Erythroblast (primary cell): ENCODE data around the gene CHST14.

Source experiments
- GATA1 ChIP-seq: IDR thresholded peaks from 2 replicates; pipeline ENCODE4 v1.6.1; 2011; ENCODE audit warnings: low read depth, mild to moderate bottlenecking, control low read depth, low read length, moderate library complexity
- POLR2A ChIP-seq: IDR thresholded peaks from 2 replicates; pipeline ENCODE4 v1.6.1; 2011; ENCODE audit warnings: mild to moderate bottlenecking, low read length

DNA sequence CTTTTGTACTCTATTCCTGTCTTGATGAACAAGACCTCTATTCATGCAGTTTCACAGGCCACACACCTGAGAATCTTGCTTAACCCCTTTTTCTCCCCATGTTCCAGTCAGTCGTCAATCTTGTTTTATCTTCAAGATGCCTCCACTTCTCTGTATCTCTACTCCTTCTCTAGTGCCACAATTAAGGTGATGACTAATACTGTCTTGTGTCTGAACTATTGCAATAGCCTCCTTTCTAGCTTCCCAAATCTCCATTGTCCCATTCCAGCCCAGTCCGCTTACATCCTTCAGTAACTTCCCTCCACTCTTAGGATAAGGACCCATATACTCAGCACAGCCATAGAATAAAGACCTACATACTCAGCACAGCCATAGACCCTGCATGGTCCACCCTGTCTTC is 24.7 kb downstream of the CHST14 start:
- TF ChIP-seq POLR2A (no peak), GATA1 (no peak)
